PFSK-1 (cell line): ENCODE measurements around the gene ELN.

Experiments used
- FOXP2 ChIP-seq: optimal IDR thresholded peaks from 2 replicates; pipeline ENCODE3; 2011; ENCODE audit warnings: borderline replicate concordance, control low read depth, inconsistent platforms; ENCODE audit not compliant: insufficient read depth; ENCODE audit errors: extremely low read length, extremely low read depth
- POLR2AphosphoS5 ChIP-seq: IDR thresholded peaks from 2 replicates; pipeline ENCODE4 v1.6.1; 2012; ENCODE audit warnings: low read depth, mild to moderate bottlenecking, control low read depth, low read length, moderate library complexity
- SIN3A ChIP-seq: IDR thresholded peaks from 2 replicates; pipeline ENCODE4 v1.6.1; 2012; ENCODE audit warnings: mild to moderate bottlenecking, low read length, moderate library complexity, borderline replicate concordance; ENCODE audit not compliant: insufficient read depth
- TAF1 ChIP-seq: IDR thresholded peaks from 2 replicates; pipeline ENCODE4 v1.6.1; 2012; ENCODE audit warnings: low read length, control low read depth, borderline replicate concordance; ENCODE audit not compliant: insufficient read depth
- TF ChIP-seq, protein P1 (sequence below), 2 experiments: IDR thresholded peaks; 2 replicates each; pipeline versions ENCODE4 v1.6.1 to v1.8.0; 2011 to 2012; ENCODE audit warnings: low read depth in 2 of 2, low read length in 2 of 2, control low read depth in 1 of 2, inconsistent platforms in 1 of 2, mild to moderate bottlenecking in 1 of 2, moderate library complexity in 1 of 2; ENCODE audit not compliant: insufficient read depth in 1 of 2

Gene ELN

DNA sequence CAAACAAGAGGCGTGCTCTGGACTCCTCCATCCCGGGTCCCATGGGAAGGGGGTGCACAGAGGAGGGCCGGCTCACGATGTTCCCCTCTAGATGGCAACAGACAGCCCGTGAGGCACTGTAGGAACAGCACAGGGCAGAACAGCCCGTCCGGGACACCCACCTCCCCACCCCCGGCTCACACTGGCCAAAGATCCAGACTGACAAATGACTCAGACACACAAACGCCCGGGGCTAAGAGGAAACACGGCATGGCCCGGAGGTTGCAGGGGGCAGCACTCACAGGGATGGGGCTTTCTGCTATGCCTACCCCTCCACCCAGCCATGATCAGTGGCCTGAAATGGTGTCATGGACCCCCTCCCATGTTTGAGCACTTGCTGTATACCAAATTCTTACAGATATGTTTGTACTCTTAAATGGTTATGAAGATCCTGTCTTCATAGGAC is 4.9 kb upstream of the ELN start:
- TF ChIP-seq TAF1 = no peak
- TF ChIP-seq FOXP2 = peak; percentile 79
- no peak for TF ChIP-seq POLR2AphosphoS5
- TF ChIP-seq, protein P1, sequence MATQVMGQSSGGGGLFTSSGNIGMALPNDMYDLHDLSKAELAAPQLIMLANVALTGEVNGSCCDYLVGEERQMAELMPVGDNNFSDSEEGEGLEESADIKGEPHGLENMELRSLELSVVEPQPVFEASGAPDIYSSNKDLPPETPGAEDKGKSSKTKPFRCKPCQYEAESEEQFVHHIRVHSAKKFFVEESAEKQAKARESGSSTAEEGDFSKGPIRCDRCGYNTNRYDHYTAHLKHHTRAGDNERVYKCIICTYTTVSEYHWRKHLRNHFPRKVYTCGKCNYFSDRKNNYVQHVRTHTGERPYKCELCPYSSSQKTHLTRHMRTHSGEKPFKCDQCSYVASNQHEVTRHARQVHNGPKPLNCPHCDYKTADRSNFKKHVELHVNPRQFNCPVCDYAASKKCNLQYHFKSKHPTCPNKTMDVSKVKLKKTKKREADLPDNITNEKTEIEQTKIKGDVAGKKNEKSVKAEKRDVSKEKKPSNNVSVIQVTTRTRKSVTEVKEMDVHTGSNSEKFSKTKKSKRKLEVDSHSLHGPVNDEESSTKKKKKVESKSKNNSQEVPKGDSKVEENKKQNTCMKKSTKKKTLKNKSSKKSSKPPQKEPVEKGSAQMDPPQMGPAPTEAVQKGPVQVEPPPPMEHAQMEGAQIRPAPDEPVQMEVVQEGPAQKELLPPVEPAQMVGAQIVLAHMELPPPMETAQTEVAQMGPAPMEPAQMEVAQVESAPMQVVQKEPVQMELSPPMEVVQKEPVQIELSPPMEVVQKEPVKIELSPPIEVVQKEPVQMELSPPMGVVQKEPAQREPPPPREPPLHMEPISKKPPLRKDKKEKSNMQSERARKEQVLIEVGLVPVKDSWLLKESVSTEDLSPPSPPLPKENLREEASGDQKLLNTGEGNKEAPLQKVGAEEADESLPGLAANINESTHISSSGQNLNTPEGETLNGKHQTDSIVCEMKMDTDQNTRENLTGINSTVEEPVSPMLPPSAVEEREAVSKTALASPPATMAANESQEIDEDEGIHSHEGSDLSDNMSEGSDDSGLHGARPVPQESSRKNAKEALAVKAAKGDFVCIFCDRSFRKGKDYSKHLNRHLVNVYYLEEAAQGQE (IDR thresholded peaks at IDR 0.05; ENCODE audit: insufficient read depth in 1 of 2, low read depth in 2 of 2, low read length in 2 of 2) = no peak
- no peak for TF ChIP-seq SIN3A

DNA sequence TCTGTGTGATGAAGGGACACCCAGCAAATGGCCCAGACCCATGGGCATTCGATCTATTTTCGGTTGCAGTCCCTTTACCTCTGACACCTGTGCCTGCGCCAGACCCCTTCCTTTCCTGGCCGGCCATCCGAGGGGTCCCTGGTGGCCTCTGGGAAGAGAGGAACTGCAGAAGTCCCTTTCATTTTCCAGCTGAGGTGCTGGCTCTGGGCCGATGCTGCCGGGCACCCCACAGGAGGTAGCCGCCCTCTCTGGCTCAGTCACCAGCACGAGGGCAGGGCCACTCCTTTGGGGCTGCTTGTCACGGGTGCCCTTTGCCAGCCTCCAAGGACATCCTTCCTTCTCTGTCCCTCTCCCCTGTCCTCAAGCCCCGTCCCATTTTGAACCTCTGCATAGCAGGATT is 4.2 kb upstream of the ELN start:
- no peak for TF ChIP-seq SIN3A
- TF ChIP-seq POLR2AphosphoS5 = no peak
- TF ChIP-seq, protein P1 (IDR thresholded peaks at IDR 0.05; ENCODE audit: insufficient read depth in 1 of 2, low read depth in 2 of 2, low read length in 2 of 2) = no peak
- no peak for TF ChIP-seq FOXP2

DNA sequence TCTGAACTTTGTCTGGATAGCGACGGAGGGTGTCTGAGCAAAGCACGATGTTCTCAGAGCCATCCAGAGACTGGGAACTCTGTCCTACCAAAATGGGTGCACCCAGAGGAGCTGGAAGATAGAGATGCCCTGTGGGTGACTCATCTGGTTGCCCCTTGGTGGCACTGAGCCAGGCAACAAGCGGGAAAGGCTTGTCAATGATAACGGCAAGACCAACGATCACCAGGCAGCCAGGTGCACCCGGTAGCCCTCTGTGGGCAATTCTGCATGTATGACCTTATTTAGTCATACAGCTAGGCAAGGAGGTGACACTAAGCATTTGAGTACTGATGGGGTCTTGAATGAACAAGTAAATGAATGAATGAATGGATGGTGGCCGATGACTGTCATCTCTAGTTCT is 2.8 kb upstream of the ELN start:
- TF ChIP-seq TAF1 (no peak), SIN3A (no peak), POLR2AphosphoS5 (no peak)

DNA sequence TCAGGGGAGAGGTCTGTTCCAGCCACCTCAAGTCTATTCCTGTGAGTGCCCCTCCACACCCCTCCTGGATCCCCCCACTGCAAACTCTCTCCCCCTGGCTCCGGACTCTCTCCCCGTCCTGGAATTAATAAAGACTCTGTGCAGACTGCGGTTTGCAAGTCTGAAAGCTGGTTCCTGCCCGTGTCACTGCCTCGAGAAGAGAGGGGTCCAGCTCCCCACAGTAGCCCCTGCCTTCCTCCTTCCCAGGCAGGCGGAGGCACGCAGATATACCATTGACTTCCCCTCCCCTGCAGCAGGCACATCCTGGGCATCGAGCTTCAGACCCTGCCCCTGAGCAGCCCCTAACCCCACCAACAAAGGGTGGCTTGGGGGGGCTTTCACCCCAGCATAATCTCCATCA is 2.2 kb upstream of the ELN start:
- no peak for TF ChIP-seq TAF1
- no peak for TF ChIP-seq POLR2AphosphoS5
- TF ChIP-seq, protein P1 (IDR thresholded peaks at IDR 0.05; ENCODE audit: insufficient read depth in 1 of 2, low read depth in 2 of 2, low read length in 2 of 2) = no peak
- TF ChIP-seq FOXP2 = no peak
- TF ChIP-seq SIN3A = no peak

DNA sequence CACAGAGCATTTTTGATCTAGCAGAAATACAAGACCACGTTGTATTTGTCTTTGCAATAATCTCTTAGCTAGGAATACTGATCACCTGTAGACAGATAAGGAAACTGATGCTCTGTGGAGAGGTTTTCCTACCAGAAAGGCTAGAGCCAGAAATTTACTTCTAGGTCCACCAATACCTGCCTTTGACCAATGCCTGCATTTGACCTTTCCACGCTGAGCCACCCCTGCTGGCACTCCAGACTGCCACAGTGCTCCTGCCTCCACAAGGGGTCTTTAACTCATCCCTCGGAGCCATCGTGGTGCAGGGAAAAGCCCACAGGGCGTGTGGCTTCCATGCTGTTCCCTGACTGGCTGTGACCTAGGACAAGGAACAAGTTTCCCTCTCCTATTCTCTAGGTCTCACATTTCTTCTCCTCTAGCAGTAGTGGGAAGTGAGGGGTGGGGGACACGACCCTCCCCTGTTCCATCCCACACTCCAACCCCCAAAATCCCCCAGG is 1.5 kb upstream of the ELN start:
- no peak for TF ChIP-seq SIN3A
- TF ChIP-seq FOXP2 = no peak
- TF ChIP-seq, protein P1 (IDR thresholded peaks at IDR 0.05; ENCODE audit: insufficient read depth in 1 of 2, low read depth in 2 of 2, low read length in 2 of 2) = no peak
- no peak for TF ChIP-seq POLR2AphosphoS5
- no peak for TF ChIP-seq TAF1
